ENCODE measurements around the gene CAPZA2.

CAPZA2 gene

GRCh38 chr7:116862951-116863670 is 724 bp downstream of the CAPZA2 start:
- DNase-seq (ENCODE audit: low spot score): no peak

- DNase-seq (ENCODE audit: low spot score): no peak
These were observed 1.6 kb downstream of the CAPZA2 start for GRCh38 chr7:116863936-116864500.

- DNase-seq (ENCODE audit: low spot score): no peak
These were observed 8.8 kb downstream of the CAPZA2 start for GRCh38 chr7:116871061-116871700.

DNA sequence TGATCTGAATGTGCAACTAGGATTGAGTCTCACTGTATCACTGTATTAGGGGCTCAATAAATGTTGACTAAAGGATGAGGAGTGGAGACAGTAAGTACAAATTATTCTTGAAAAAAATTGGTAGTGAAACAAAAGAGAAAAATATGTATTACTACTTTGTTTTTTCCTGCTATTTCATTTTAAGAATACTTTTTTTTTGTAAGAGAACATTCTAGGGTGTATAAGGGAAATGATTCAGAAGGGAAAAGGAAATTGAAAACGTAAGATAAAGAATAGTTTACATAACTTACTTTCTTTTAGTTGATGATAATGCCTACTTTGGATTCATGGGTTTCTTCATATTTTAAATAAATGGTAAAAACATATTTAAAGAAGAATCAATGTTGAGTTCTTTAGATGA is 9.6 kb downstream of the CAPZA2 start:
- no peak for DNase-seq (ENCODE audit: low spot score)

GRCh38 chr7:116873619-116874018 is 11.2 kb downstream of the CAPZA2 start:
- no peak for DNase-seq (ENCODE audit: low spot score)

DNA sequence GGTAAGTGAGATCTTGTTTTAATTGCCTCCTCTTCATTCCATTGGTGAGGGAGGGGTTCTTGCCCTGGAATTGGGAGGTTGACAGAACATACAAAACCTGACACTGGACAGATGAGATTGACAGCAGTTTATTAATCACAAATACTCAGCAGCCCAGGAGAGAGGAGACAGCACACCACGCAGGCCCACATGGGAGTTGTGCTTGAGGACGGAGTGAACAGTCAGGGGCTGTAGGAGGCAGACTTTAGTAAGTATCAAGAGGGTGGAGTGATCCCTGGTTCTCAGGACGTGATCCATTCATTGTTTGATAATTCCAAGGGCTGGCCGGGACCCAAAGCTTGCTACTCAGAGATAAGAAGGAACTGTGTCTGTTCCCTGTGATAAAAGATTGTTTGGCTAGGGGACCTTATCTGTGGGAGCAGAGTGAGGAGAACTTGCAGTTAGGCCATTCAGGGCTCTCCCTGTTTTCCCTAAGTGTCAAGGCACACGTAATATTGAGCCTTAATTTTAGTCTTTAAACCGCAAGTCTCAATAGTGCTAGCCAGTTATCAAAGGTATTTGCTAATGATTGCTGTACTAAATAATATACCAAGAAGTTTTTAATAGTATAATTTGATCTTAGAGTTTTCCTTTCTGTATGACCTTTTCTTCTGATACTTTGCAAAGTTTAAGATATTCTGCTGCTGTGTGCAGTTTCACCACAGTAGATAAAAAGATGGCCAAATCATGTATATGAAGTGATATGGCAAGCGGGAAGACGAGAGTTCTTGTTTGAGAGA is 14.5 kb downstream of the CAPZA2 start:
- no peak for DNase-seq (ENCODE audit: low spot score)

GRCh38 chr7:116877443-116878217 is 15.2 kb downstream of the CAPZA2 start:
- no peak for DNase-seq (ENCODE audit: low spot score)

DNA sequence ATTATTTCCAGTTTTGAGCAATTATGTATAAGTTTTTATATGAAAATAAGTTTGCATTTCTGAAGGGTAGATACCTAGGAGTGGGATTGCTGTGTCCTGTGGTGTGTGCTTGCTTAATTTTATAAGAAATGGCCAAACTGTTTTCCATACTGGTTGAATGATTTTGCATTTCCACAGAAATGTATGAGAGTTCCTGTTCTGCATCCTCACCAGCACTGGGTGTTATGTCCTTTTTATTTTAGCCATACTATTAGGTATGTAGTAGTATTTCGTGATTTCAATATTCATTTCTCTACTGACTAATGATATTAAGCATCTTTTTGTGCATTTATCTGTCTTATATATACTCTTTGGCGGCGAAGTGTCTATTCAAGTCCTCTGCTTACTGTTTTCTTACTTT is 22.3 kb downstream of the CAPZA2 start:
- no peak for DNase-seq (ENCODE audit: low spot score)

- DNase-seq (ENCODE audit: low spot score): no peak
These were observed 23.3 kb downstream of the CAPZA2 start for GRCh38 chr7:116885724-116886123.

GRCh38 chr7:116886543-116887156 is 24.3 kb downstream of the CAPZA2 start:
- no peak for DNase-seq (ENCODE audit: low spot score)

GRCh38 chr7:116888895-116889294 is 26.5 kb downstream of the CAPZA2 start:
- no peak for DNase-seq (ENCODE audit: low spot score)

DNA sequence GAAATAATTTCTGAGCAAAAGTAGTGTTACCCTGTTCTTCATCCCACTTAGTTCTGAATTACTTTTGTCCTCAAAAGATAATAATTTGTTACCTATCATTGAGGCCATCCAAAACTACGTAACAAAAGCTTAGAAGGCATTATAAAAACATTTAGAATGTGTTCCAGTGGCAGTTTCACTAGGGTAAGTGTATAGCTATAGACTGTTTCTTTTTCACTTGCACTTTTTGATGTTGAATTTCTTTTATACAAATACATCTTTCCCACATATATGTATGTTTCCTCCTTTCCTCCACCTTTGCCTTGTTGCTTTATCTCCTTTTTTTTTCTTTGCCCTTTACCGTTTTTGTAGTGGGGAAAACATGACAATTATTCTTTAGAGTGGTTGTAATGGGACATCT is 33.5 kb downstream of the CAPZA2 start:
- no peak for DNase-seq (ENCODE audit: low spot score)

DNA sequence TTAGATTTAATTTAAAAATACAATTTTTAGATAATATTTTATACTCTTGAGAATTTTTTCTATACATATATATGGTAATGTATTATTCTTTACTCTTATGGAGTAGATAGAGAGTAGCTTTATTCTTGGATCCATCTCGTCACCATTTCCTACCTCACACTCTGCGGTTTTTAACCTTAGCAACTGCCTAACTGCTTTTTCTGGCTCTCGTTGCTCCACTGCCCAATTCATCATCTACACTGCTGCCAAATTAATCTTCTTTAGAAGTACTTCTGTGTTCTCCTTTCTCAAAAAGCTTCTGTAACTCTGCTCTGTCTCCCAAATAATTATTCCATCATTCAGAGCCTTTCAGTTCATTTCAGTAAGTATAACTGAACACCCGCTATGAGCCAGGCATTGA is 35.3 kb downstream of the CAPZA2 start:
- DNase-seq (ENCODE audit: low spot score): no peak

- DNase-seq (ENCODE audit: low spot score): no peak
These were observed 36.9 kb downstream of the CAPZA2 start for GRCh38 chr7:116899308-116899707.

GRCh38 chr7:116901143-116901542 is 38.8 kb downstream of the CAPZA2 start:
- DNase-seq (ENCODE audit: low spot score): no peak

GRCh38 chr7:116902867-116903266 is 40.5 kb downstream of the CAPZA2 start:
- DNase-seq (ENCODE audit: low spot score): no peak

DNA sequence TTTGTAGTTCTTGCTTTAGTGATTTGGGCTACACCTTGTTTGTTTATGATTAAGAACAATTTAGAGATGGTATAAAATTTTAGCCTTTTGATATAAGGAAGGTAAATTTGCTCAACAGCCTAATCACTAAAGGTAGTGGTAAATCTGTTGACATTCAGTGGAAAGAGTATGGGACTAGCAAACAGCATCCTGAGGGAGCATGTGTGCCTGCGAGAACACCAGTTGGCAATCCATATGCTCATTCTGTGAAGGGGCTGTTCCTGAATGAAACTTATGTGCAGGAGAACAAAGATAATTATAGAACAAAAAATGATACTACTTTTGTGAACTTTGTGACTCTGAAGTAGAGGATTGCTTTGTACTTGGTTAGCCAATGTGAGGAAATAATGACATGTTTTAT is 44.0 kb downstream of the CAPZA2 start:
- DNase-seq (ENCODE audit: low spot score): no peak

DNA sequence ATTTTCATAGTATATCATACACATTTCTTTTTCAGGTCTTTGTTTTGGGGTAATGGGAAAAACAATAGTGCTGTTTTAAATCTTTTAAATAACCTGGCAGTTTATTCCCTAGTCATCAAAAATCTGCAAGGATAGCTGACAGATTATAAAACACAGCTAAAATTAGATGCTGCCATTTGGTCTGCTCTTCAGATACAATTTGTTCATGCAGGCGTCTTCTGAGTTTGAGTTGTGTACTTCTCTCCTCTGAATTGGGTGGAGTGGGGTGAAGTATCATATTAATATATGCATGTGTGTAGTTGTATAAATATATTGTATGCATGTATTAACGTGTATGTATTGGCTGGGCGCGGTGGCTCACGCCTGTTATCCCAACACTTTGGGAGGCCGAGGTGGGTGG is 48.0 kb downstream of the CAPZA2 start:
- no peak for DNase-seq (ENCODE audit: low spot score)

DNA sequence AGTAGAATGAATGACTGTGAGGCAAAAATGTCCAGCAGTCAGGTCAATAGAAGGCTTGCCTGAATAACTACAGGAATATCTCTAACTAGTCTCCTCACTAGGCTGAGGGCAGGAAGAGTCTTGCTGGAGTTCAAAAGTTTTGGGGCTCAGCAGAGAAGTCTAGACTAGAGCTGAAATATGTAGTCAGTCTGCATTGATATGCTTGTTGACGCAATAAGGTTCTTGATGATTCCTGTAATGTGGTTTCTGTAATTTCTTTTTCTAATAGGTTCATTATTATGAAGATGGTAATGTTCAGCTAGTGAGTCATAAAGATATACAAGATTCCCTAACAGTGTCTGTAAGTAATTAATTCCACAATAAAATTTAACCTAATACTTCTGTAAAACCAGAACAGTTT is 49.4 kb downstream of the CAPZA2 start:
- DNase-seq (ENCODE audit: low spot score): no peak

DNA sequence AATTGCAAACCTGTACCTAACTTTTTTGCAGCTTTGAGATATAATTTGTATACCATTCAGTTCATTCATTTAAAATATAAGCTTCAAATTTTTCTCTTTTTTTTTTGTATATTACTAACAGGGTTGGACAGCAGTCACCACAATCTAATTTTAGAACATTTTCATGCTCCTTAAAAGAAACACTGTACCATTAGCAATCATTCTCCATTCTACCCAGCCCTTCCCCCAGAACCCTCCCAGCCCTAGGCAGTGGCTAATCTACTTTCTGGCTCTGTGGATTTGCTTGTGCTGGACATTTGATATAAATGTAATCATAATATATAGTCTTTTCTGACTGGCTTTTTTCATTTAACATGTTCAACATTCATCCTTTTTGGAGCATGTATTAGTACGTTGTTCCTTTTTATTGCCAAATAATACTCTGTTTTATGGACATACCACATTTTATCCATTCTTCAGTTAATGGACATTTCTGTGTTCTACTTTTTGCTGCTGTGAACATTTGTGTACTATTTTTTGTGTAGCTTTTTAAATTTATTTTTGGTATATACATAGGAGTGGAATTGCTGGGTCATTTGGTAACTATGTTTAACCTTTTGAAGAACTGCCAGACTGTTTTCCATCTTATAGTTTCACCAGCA is 50.0 kb downstream of the CAPZA2 start:
- DNase-seq (ENCODE audit: low spot score): no peak

GRCh38 chr7:116918704-116919103 is 56.3 kb downstream of the CAPZA2 start:
- DNase-seq (ENCODE audit: low spot score): no peak
